GM18511 (cell line): Measurements from ENCODE around the gene PLCE1.

ENCODE experiments used
- ATAC-seq: cut with Tn5 transposase; IDR thresholded peaks from one replicate; pipeline ENCODE4 v1.9.1; 2021; ENCODE audit warnings: mild to moderate bottlenecking, moderate library complexity; ENCODE audit not compliant: unreplicated experiment

Gene PLCE1

DNA sequence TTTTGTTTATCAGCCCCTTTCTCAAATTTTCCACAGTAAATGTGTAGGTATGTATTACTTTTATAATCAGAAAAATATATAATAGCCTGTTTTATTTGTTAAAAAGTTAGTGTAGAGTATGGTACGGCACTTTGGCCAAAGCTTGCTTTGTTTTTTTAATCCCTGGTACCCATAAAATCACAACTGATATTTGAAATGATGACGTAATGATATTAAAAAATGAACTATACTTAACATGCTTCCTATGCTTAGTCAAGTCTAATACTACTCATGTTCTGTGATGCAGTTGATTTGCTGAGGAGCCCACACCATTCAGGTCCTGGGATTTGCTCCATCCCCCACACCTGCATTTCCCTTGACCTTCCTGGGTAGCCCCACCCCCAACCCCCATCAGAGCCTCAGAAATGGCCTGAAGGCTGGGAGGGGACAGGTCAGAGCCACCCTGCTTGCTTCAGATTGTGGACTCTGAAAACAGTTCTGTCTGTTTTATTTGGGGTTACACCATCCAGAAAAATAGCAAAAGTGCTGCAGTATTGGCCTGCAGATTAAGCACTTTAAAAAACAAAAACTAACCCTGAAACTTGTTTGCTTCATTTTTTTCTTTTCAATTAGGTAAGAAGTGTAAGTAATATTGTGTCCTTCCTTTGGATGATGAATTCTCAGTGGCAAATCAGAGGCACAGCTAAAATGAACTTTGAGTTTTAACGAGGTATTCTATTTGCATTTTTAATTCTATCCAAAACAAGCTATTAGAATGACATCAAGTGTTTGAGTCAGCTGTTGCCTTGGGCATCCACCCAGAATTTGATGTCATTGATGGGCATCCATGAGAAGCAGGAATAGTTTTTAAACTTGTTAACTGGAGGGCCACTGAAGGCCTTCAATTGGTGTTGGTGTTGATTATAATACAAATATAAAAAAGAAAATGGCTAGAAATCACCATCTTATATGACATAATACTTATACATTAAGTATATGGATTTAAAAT lies 23.3 kb downstream of the PLCE1 start:
- no peak for ATAC-seq

DNA sequence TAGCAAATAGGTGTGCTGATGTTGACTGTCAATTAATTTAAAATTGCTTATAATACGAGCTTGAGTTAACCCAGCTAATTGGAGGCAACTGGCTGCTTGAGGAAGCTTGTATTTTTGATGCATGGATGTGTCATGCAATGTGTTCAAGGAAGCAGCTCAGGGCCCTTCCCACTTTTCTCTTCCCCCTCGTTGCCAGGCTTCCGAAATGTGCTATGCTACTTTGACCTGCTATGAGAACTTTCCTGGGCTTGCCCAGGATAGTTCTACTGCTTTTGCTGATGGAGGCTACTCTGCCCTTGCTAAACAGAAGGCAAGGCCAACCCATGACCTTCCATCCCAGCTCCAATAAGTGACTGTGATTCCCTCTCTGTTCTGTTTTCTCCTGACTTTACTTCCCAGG lies 24.4 kb downstream of the PLCE1 start:
- no peak for ATAC-seq

DNA sequence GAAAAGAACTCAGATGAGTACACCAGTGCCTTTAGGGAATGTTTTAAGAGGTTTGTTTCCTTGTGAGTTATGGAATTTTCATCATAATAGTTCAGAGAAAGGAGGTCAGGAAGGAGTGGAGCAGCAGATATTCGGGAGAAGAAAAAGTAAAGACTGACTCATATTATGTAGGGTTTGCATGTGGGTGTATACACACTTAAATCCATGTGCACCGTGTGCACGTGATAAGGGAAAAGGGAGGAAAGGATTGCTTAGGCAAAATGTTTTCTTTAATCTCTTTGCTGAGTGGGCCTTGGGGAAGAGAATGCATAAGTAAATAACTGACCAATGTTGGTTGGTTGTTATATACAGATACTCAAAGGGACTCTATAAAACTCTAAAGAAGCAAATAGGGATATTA lies 30.2 kb downstream of the PLCE1 start:
- no peak for ATAC-seq

DNA sequence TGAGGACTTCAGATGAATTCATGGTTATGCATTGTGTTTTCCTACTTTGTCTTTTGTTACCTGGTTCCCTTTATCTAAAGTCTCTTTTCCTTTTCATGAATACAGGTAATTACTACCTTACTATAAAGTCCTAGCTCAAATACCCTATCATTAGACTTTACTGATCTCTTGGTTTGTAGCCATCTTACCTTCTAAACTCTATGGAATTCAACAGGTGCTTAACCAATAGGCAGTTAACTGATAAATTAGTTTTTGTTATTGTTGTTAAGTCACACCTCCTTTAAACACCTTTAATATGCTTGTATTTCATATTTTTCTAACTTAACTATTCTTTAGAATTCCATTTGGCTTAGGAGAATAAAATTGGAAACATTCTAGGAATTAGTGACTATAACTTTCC lies 30.7 kb downstream of the PLCE1 start:
- no peak for ATAC-seq

DNA sequence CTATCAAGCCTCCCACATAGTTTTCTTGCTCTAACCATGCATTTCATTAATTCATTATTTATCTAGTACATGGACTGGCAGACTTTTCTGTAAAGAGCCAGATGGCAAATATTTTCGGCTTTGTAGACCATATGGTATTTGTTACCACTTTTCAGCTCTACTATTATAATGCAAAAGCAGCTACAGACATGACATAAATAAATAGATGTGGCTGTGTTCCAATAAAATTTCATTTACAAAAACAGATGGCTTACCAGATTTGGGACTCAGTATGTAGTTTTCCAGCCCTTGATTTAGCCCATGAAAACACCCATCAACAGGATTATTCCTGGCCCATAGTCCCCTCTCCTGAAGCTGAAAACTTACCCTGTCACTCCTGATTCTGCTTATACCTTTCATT lies 32.1 kb downstream of the PLCE1 start:
- ATAC-seq: no peak

DNA sequence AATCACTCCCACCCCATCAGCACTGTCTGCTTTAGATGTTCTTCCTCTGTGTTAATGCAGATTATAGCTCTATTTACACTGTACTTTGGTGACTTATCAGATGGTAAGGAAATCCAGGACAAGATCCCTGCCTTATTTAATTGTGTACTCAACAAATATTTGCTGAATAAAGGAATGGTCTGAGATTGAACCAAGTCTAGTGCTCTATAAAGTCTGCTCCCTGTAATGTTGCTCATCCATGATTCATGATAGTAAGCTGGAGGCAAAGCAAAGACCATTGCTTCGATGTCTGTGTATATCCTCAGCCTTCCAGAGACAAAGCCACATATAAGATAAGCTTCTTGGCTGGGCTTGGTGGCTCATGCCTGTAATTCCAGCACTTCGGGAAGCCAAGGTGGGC lies 33.5 kb downstream of the PLCE1 start:
- no peak for ATAC-seq

DNA sequence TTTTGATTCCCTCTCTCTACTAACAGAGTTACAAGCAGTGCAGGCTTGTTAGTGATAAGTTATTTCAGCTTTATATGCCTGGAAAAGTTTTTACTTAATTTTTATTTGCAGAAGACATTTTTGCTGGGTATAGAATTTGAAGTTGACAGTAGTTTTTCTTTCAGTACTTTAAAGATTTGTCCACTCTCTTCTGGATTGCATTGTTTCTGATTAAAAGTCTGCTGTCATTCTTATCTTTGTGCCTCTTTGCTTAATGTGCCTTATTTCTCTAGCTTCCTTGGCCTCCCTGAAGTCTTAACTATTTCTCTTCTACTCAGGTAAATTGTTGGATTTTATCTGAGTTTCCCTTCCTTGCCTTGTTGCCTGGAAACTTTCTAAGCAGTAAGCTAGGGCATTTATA lies 36.2 kb downstream of the PLCE1 start:
- no peak for ATAC-seq

DNA sequence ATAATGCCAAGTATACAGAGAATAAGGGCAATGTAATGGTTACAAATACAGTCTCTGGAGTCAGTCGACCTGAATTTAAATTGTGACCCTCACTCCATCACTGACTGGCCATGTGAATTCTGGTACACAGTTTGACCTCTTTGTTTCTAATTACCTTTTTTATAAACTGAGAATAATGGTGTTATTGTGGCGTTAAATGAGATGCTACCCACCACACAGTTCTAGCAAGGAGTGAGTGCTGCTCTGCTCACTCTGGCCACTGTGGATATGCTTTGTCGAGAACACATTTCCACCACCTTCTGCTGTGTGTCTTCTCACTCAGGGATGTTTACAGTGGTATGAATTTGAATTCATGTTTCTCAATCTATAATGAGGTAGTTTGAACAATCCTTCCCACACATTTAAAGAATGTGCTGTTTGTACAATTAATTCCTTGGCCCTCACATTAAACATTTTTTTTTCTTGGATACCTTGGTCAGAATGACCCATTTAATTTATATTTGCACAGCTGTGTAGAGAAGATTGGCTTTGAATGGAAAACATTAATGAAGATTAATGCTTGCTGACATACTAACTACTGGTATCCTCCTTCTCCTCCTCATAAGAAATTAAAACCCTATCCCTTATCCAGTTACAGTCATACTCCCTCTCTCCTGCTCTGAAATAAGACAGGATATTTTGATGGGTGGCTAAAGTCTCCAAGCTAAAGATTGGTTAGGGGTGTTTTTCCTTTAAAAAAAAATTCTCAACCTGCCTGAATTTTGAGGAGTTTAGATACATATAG lies 42.4 kb downstream of the PLCE1 start:
- no peak for ATAC-seq

DNA sequence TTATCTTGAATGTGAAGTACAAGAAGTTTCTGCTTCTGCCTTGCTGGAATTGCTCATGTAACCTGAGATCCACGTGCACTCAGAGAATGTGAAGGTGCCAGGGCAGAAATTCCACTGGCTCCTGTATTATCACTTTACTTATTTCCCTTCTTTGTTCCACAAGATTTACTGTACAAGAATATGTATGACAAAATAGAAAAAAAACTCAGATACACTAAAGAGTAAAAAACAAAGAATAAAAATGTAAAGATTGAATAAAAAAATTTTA lies 43.0 kb downstream of the PLCE1 start:
- no peak for ATAC-seq

DNA sequence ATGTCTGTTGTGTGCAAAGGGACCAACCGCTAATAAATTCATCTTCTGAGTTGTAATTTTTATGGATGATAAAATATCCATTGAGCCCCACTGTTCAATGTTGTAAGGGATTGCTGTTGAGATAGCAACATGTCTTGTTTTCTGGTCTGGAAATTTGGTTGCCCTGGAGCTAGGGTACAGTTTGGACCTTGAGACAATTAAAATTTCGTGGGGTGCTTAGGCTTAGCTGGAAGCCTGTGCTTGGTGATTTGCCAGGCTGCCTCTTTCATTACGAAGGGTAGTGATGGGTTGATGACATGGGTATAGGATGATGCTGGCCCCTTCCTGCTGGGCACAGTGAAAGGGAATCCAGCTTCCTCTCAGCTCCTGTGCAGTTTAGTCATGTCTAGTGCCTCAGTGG lies 43.6 kb downstream of the PLCE1 start:
- no peak for ATAC-seq

DNA sequence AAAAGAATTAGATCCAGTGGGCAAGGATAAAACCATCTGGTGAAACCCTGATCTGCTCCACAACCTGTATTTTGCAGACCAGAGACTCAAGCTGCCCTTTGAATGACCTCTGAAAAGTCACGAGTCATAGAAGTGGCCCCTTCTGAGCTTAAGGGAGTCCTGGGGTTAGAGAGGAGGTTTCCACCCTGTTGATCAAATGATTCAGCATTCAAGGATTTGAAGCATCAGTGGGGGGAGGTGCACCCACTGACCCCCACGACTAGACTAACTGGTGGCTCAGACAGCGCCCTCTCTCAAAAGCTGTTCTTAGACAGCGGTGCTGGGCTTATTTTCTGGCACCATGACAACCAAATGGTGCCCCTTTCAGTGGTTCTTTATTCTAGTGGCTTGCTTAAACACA lies 44.3 kb downstream of the PLCE1 start:
- no peak for ATAC-seq

DNA sequence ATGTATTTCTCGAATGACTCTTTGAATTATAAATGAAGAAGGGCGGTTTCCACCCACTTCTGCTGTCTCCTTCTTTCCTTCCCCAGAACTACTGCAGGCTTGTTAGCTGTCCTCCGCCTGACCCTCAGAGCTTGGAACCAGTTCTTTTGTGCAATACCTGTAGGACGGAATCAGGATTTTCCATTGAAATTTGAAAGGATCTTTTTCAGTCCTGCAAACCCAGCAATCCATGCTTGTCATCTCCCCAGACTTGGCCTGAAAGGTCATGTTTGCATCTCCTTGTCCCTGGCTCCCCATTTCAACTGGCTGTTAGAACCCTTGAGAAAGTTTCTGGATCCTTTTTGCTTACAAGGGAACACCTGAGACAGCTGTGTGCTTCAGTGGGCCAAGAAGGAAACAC lies 47.5 kb downstream of the PLCE1 start:
- no peak for ATAC-seq

DNA sequence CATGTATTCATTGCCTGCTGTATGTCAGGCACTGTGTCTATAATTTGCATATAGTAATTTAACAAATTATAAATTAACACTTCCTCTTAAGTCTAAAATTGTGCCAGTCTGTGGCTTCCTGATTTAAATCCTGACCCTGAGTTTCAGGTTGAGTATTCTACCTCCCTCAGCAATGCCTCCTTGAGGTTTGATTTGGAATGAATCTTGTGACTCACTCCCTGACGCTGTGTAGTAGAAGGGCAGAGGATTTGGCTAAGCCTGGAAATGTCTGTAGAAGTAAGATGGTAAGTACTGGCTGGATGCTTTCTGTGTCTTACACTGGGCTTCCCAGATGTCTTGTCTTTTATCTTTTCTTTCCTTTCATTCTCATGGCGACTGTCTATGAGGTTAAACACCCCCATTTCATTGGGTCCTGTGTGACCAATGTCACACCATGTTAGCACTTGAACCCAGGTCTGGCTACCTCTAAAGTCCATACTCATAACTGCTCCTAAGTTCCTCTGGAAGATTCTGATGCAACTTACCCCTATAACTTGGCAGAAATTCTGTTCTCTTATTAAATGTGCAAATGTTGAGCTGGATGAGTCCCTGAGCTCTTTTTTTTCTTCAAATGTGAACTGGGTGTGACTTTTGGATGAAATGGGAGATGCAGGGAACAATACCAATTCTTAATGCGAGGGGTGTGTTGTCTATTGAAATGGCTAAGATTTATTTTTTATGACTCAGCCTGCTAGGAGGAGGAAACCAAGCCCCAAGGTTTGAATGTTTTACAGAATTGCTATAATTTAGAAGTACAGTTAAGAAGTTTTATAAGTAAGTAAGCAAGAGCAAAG lies 48.5 kb downstream of the PLCE1 start:
- no peak for ATAC-seq

DNA sequence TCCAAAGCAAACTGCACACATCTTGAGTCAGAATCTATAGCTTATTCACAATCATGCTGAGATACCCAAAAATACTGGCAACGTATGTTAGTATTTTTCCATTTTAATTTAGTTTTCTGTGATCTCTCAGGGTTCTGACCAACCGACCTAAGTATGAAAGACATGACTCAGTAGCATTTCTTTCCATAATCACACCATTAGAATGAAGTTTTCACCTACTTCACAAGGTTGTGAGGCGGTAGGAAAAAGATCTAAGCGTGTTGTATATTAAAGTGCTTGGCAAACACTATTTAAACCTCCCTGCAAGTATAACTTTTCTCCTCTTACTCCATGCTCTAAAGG lies 49.1 kb downstream of the PLCE1 start:
- no peak for ATAC-seq
